MM.1S (cell line): ENCODE data around the gene PPM1H.
A peak's percentile ranks its signal among the peaks of the same experiment; 100 is the strongest.

Source experiments
- DNase-seq: peaks from one replicate; pipeline ENCODE4 v3.0.0-alpha.2; 2015
- H2AFZ ChIP-seq: fragments of 300-600 bp; sonication (generic); 2 replicates; pipeline ENCODE4 v1.6.0; 2016; ENCODE audit warnings: antibody characterized with exemption, low read length
- H3F3A ChIP-seq: fragments of 300-600 bp; sonication (generic); 2 replicates; pipeline ENCODE4 v1.6.1; 2016; ENCODE audit warnings: mild to moderate bottlenecking, antibody characterized with exemption, low read length, moderate library complexity, mixed read lengths; ENCODE audit not compliant: insufficient read depth
- H3K27ac ChIP-seq: fragments of 300-600 bp; sonication (generic); 2 replicates; pipeline ENCODE4 v1.5.1; 2016; ENCODE audit warnings: mild to moderate bottlenecking, low read length
- H3K27me3 ChIP-seq: fragments of 300-600 bp; sonication (generic); replicated peaks from 2 replicates; pipeline ENCODE4 v1.6.0; 2016; ENCODE audit warnings: low read length; ENCODE audit not compliant: insufficient read depth
- H3K36me3 ChIP-seq: fragments of 300-600 bp; sonication (generic); replicated peaks from 2 replicates; pipeline ENCODE4 v1.6.1; 2016; ENCODE audit warnings: mild to moderate bottlenecking, low read length, mixed read lengths; ENCODE audit not compliant: insufficient read depth
- H3K4me1 ChIP-seq: fragments of 300-600 bp; sonication (generic); 2 replicates; pipeline ENCODE4 v1.6.1; 2016; ENCODE audit warnings: low read length, mixed read lengths
- H3K4me2 ChIP-seq: fragments of 300-600 bp; sonication (generic); 2 replicates; pipeline ENCODE4 v1.6.0; 2016; ENCODE audit warnings: low read depth, low read length
- H3K4me3 ChIP-seq: fragments of 300-600 bp; sonication (generic); 2 replicates; pipeline ENCODE4 v1.5.1; 2016; ENCODE audit warnings: low read length, mixed read lengths
- H3K79me2 ChIP-seq: fragments of 300-600 bp; sonication (generic); 2 replicates; pipeline ENCODE4 v1.6.1; 2016; ENCODE audit warnings: mixed run types, low read length, mixed read lengths
- H3K9ac ChIP-seq: fragments of 300-600 bp; sonication (generic); 2 replicates; pipeline ENCODE4 v1.6.1; 2016; ENCODE audit warnings: low read length, mixed read lengths
- H3K9me2 ChIP-seq: fragments of 300-600 bp; sonication (generic); replicated peaks from 2 replicates; pipeline ENCODE4 v1.6.1; 2016; ENCODE audit warnings: mild to moderate bottlenecking, low read length, mixed read lengths; ENCODE audit not compliant: insufficient read depth
- H3K9me3 ChIP-seq: fragments of 300-600 bp; sonication (generic); replicated peaks from 2 replicates; pipeline ENCODE4 v1.6.1; 2016; ENCODE audit warnings: mild to moderate bottlenecking, low read length, mixed read lengths; ENCODE audit not compliant: insufficient read depth
- H4K20me1 ChIP-seq: fragments of 300-600 bp; sonication (generic); 2 replicates; pipeline ENCODE4 v1.6.1; 2016; ENCODE audit warnings: mild to moderate bottlenecking, low read length, moderate library complexity, mixed read lengths; ENCODE audit not compliant: insufficient read depth
- EZH2 ChIP-seq: fragments of 300-600 bp; sonication (generic); optimal IDR thresholded peaks from 2 replicates; pipeline ENCODE3; 2017; ENCODE audit warnings: low read depth, mild to moderate bottlenecking, antibody characterized with exemption, low read length, mixed read lengths
- EZH2phosphoT487 ChIP-seq: fragments of 300-600 bp; sonication (generic); IDR thresholded peaks from 2 replicates; pipeline ENCODE4 v1.6.1; 2018; ENCODE audit warnings: antibody characterized with exemption, low read length
- TF ChIP-seq, protein P1 (sequence below): fragments of 300-600 bp; sonication (generic); IDR thresholded peaks from 2 replicates; pipeline ENCODE4 v1.5.1; 2016; ENCODE audit warnings: antibody characterized with exemption, low read length, mixed read lengths

The PPM1H gene

GRCh38 chr12:62933602-62934238, 1.2 kb downstream of the PPM1H start:
- peaks cover 5% of the 10 kb centered on the region; the same call in 1 of the 2 replicates for H3F3A ChIP-seq
- peak overlapping the region; percentile 94 for H3K4me3 ChIP-seq
- DNase-seq = peak; percentile 17
- TF ChIP-seq, protein P1, sequence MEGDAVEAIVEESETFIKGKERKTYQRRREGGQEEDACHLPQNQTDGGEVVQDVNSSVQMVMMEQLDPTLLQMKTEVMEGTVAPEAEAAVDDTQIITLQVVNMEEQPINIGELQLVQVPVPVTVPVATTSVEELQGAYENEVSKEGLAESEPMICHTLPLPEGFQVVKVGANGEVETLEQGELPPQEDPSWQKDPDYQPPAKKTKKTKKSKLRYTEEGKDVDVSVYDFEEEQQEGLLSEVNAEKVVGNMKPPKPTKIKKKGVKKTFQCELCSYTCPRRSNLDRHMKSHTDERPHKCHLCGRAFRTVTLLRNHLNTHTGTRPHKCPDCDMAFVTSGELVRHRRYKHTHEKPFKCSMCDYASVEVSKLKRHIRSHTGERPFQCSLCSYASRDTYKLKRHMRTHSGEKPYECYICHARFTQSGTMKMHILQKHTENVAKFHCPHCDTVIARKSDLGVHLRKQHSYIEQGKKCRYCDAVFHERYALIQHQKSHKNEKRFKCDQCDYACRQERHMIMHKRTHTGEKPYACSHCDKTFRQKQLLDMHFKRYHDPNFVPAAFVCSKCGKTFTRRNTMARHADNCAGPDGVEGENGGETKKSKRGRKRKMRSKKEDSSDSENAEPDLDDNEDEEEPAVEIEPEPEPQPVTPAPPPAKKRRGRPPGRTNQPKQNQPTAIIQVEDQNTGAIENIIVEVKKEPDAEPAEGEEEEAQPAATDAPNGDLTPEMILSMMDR = no peak
- TF ChIP-seq EZH2phosphoT487 (no peak), EZH2 (no peak)
- peaks cover 5% of the 10 kb centered on the region for H3K4me1 ChIP-seq
- peak overlapping the region; percentile 91 for H2AFZ ChIP-seq
- no peak overlapping the region; the same call in 1 of the 2 replicates for H3K27ac ChIP-seq
- H3K9me3 ChIP-seq = no peaks in the 10 kb centered on the region
- H3K9ac ChIP-seq = peak overlapping the region; percentile 57; the same call in 1 of the 2 replicates
- no peaks in the 10 kb centered on the region for H3K27me3 ChIP-seq
- no peaks in the 10 kb centered on the region for H3K36me3 ChIP-seq
- H3K9me2 ChIP-seq = no peaks in the 10 kb centered on the region
- H4K20me1 ChIP-seq = no peaks in the 10 kb centered on the region
- peak overlapping the region; percentile 94 for H3K4me2 ChIP-seq
- peaks cover 8% of the 10 kb centered on the region; the same call in 1 of the 2 replicates for H3K79me2 ChIP-seq

DNA sequence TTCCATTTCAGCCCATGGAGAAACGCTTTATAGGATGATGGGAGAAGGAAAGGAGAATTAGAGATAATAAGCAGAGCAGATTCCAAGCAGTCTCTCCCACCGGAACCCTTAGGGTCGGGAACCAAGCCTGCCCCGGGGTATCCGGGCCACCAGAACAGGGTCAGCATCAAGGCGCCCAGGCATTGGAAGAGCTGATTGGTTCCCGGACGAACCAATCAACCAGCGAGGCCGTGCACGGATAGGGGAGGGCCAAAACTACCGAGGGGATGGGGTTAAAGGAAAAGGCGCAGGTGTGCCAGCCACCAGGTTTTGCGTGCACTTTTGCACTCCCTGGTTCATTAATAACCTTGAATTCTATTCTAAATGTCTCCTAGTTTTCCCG, 1.7 kb downstream of the PPM1H start:
- Histone ChIP-seq H3K9me2 (no peaks in the 10 kb centered on the region), H3K4me3 (peak overlapping the region; percentile 94), H3K36me3 (no peaks in the 10 kb centered on the region), H3K9ac (peak overlapping the region; percentile 57; the same call in 1 of the 2 replicates), H4K20me1 (no peaks in the 10 kb centered on the region), H3F3A (peaks cover 5% of the 10 kb centered on the region; the same call in 1 of the 2 replicates), H3K4me2 (peak overlapping the region; percentile 94), H3K27ac (no peak overlapping the region), H2AFZ (peak overlapping the region; percentile 91; the same call in 1 of the 2 replicates), H3K79me2 (peaks cover 8% of the 10 kb centered on the region; the same call in 1 of the 2 replicates), H3K4me1 (peaks cover 5% of the 10 kb centered on the region), H3K9me3 (no peaks in the 10 kb centered on the region), H3K27me3 (no peaks in the 10 kb centered on the region)
- DNase-seq = no peak
- no peak for TF ChIP-seq EZH2phosphoT487
- TF ChIP-seq EZH2 = no peak
- TF ChIP-seq, protein P1 = no peak

- DNase-seq = no peak
- H3K9me3 ChIP-seq = no peaks in the 10 kb centered on the region
- no peak overlapping the region for H3K27ac ChIP-seq
- peaks cover 8% of the 10 kb centered on the region; the same call in 1 of the 2 replicates for H3K79me2 ChIP-seq
- no peaks in the 10 kb centered on the region for H3K36me3 ChIP-seq
- H3K9me2 ChIP-seq = no peaks in the 10 kb centered on the region
- TF ChIP-seq EZH2phosphoT487 = no peak
- TF ChIP-seq, protein P1 = no peak
- no peak for TF ChIP-seq EZH2
- no peaks in the 10 kb centered on the region for H4K20me1 ChIP-seq
- no peaks in the 10 kb centered on the region for H3K27me3 ChIP-seq
- no peak overlapping the region for H2AFZ ChIP-seq
- H3K4me2 ChIP-seq = no peak overlapping the region
- peaks cover 5% of the 10 kb centered on the region; the same call in 1 of the 2 replicates for H3F3A ChIP-seq
- no peak overlapping the region for H3K4me3 ChIP-seq
- H3K4me1 ChIP-seq = peaks cover 5% of the 10 kb centered on the region
- no peak overlapping the region for H3K9ac ChIP-seq
These were observed 3.5 kb downstream of the PPM1H start for GRCh38 chr12:62931477-62931876.
